ENCODE results near the gene INCA1. TPM values are rescaled to one million over a fixed set of nuclear protein-coding genes. Genes with fewer than 3 reads are reported as not detected.

INCA1 gene
- polyA plus RNA-seq, 3 donors, result 0.38 to 0.52 (median 0.44) TPM

- H3K4me1 ChIP-seq (ENCODE audit: control insufficient read depth in 1 of 2, insufficient read depth in 2 of 2, low read length in 2 of 2), result peaks cover 48 to 69% of the 10 kb centered on the region in 2 donors
- H3K4me3 ChIP-seq (replicated peaks in 1 of 3; ENCODE audit: low read depth in 2 of 3, low read length in 3 of 3), result peak overlapping the region; percentile 46 to 99 (median 67)
- H3K27me3 ChIP-seq (ENCODE audit: control insufficient read depth in 2 of 2, insufficient read depth in 2 of 2, low read length in 2 of 2), result no peaks in the 10 kb centered on the region
- peak overlapping the region; percentile 88 for H2AFZ ChIP-seq (ENCODE audit: insufficient read depth, low read depth, low read length, poor library complexity, severe bottlenecking)
- peaks cover 44% of the 10 kb centered on the region for H3K79me2 ChIP-seq (ENCODE audit: insufficient read depth, low read length)
- H3K4me1 Mint-ChIP-seq, result peaks cover 43% of the 10 kb centered on the region
- H3K27ac Mint-ChIP-seq, result peak overlapping the region in 2 of 7 donors; percentile 20 to 66
- H3K9me3 ChIP-seq (replicated peaks in 1 of 2; ENCODE audit: control insufficient read depth in 1 of 2, insufficient read depth in 1 of 2, low read length in 2 of 2), result no peaks in the 10 kb centered on the region
- no peak overlapping the region for H3K4me3 Mint-ChIP-seq
- H4K20me1 ChIP-seq (ENCODE audit: insufficient read depth, low read length), result peaks cover 3% of the 10 kb centered on the region
- peaks cover 0 to 4% (median 2%) of the 10 kb centered on the region in 3 donors for H3K27me3 Mint-ChIP-seq (ENCODE audit: low read depth in 3 of 3)
- peak overlapping the region; percentile 71 for H3K9ac ChIP-seq (ENCODE audit: insufficient read depth, low read length, poor library complexity, severe bottlenecking)
- peaks cover 0 to 2% (median 0%) of the 10 kb centered on the region in 7 donors for H3K9me3 Mint-ChIP-seq
- peak overlapping the region; percentile 94 to 96 for H3K27ac ChIP-seq (ENCODE audit: low read depth in 1 of 2, low read length in 2 of 2)
- no peak for TF ChIP-seq CTCF (IDR thresholded peaks at IDR 0.05)
- intact Hi-C loops (cut with micrococcal nuclease), result no loop called here
- H3K4me2 ChIP-seq (replicated peaks; ENCODE audit: extremely low read depth, low read length, poor library complexity, severe bottlenecking), result peak overlapping the region; percentile 100
- no peak for DNase-seq
- H3K36me3 Mint-ChIP-seq, result peaks cover 52 to 58% of the 10 kb centered on the region in 2 donors
- WGBS (ENCODE audit: insufficient coverage), result 69% methylated on average over 18 of the region's 23 CpGs
- peaks cover 34 to 42% of the 10 kb centered on the region in 2 donors for H3K36me3 ChIP-seq (replicated peaks in 1 of 2; ENCODE audit: control insufficient read depth in 1 of 2, insufficient read depth in 2 of 2, low read length in 2 of 2)
Observed at GRCh38 chr17:4968486-4969046, 28.8 kb downstream of the INCA1 start.

- no peaks in the 10 kb centered on the region for H3K9me3 ChIP-seq (replicated peaks in 1 of 2; ENCODE audit: control insufficient read depth in 1 of 2, insufficient read depth in 1 of 2, low read length in 2 of 2)
- Mint-ChIP-seq H3K4me1 (peaks cover 40% of the 10 kb centered on the region), H3K27ac (peak within 1 kb of the TSS in 1 of 7 donors; percentile 20), H3K9me3 (peaks cover 0 to 2% (median 0%) of the 10 kb centered on the region in 7 donors), H3K36me3 (peaks cover 49 to 53% of the 10 kb centered on the region in 2 donors), H3K27me3 (ENCODE audit: low read depth in 3 of 3) (peaks cover 0 to 4% (median 2%) of the 10 kb centered on the region in 3 donors), H3K4me3 (no peak within 1 kb of the TSS)
- no peak for TF ChIP-seq CTCF (IDR thresholded peaks at IDR 0.05)
- H3K4me1 ChIP-seq (ENCODE audit: control insufficient read depth in 1 of 2, insufficient read depth in 2 of 2, low read length in 2 of 2), result peaks cover 41 to 66% of the 10 kb centered on the region in 2 donors
- H4K20me1 ChIP-seq (ENCODE audit: insufficient read depth, low read length), result no peaks in the 10 kb centered on the region
- intact Hi-C loops (cut with micrococcal nuclease), result loop anchor here (1.0 to 2.0 kb wide), 4 partner anchors 19 to 67 kb away; partner anchors contain the start of genes PFN1 (in 1 of the 2), RNF167 (in 1 of the 2) and SLC25A11 (in 1 of the 2)
- WGBS (ENCODE audit: insufficient coverage), result under 1% methylated on average over 48 of the region's 66 CpGs
- peaks cover 44% of the 10 kb centered on the region for H3K79me2 ChIP-seq (ENCODE audit: insufficient read depth, low read length)
- peak within 1 kb of the TSS; percentile 100 for H3K4me2 ChIP-seq (replicated peaks; ENCODE audit: extremely low read depth, low read length, poor library complexity, severe bottlenecking)
- peak within 1 kb of the TSS; percentile 94 to 96 for H3K27ac ChIP-seq (ENCODE audit: low read depth in 1 of 2, low read length in 2 of 2)
- H3K9ac ChIP-seq (ENCODE audit: insufficient read depth, low read length, poor library complexity, severe bottlenecking), result peak within 1 kb of the TSS; percentile 71
- peak; percentile 95 to 97 (median 97) for DNase-seq
- H3K4me3 ChIP-seq (replicated peaks in 1 of 3; ENCODE audit: low read depth in 2 of 3, low read length in 3 of 3), result peak within 1 kb of the TSS; percentile 46 to 99 (median 67)
- H2AFZ ChIP-seq (ENCODE audit: insufficient read depth, low read depth, low read length, poor library complexity, severe bottlenecking), result peak within 1 kb of the TSS; percentile 88
- no peaks in the 10 kb centered on the region for H3K27me3 ChIP-seq (ENCODE audit: control insufficient read depth in 2 of 2, insufficient read depth in 2 of 2, low read length in 2 of 2)
- peaks cover 33 to 41% of the 10 kb centered on the region in 2 donors for H3K36me3 ChIP-seq (replicated peaks in 1 of 2; ENCODE audit: control insufficient read depth in 1 of 2, insufficient read depth in 2 of 2, low read length in 2 of 2)
Observed at GRCh38 chr17:4967539-4968485, 29.5 kb downstream of the INCA1 start, which contains the start of gene SPAG7. TSS of gene SPAG7 (minus strand) at chr17:4967817. CDS start at chr17:4967804, 13 bp downstream.

Measured in CD14-positive monocyte (primary cell).